ENCODE results near the gene AKAP1. TPM values are rescaled to one million over a fixed set of nuclear protein-coding genes. Genes with fewer than 3 reads are reported as not detected.

AKAP1 gene
- total and polyA plus RNA-seq, 2 of the 8 experiments (the other 6 are each of a cell fraction or from before 2014, with no cell fraction given): 120 to 156 TPM

GRCh38 chr17:57096472-57097202 lies 11.6 kb downstream of the AKAP1 start (continued):
- TF ChIP-seq RNF2 (IDR thresholded peaks at IDR 0.05; ENCODE audit: borderline replicate concordance, low read depth, low read length, missing control alignments, poor library complexity, severe bottlenecking) (no peak), SP4 (IDR thresholded peaks at IDR 0.05; ENCODE audit: low read length) (no peak), TAF1 (IDR thresholded peaks at IDR 0.05; ENCODE audit: low read depth, low read length) (no peak), JUND (IDR thresholded peaks at IDR 0.05; ENCODE audit: low read length) (no peak), KDM4A (IDR thresholded peaks at IDR 0.05; ENCODE audit: low read depth, low read length, severe bottlenecking) (no peak), KDM5A (IDR thresholded peaks at IDR 0.05; ENCODE audit: low read length) (no peak), GABPA (IDR thresholded peaks at IDR 0.05; ENCODE audit: borderline replicate concordance, insufficient read depth, low read length) (no peak), CBX8 (IDR thresholded peaks at IDR 0.05; ENCODE audit: borderline replicate concordance, low read depth, low read length) (no peak), EZH2 (IDR thresholded peaks at IDR 0.05; ENCODE audit: low read depth, low read length, severe bottlenecking) (no peak)

Data from H1 (cell line).